ENCODE results near the gene IQCF6. TPM values are rescaled to one million over a fixed set of nuclear protein-coding genes. Genes with fewer than 3 reads are reported as not detected.

IQCF6 gene
- total and polyA plus RNA-seq, 2 experiments from 2014 or later, result not detected

- no peaks in the 10 kb centered on the region for H3K27me3 ChIP-seq
- peak overlapping the region; percentile 35 for H3K27ac ChIP-seq
- H3K4me1 ChIP-seq (ENCODE audit: low read depth), result peaks cover 29% of the 10 kb centered on the region
- no peaks in the 10 kb centered on the region for H3K36me3 ChIP-seq
- H3K9me3 ChIP-seq (ENCODE audit: low read depth), result no peaks in the 10 kb centered on the region
- TF ChIP-seq CTCF (IDR thresholded peaks at IDR 0.05; ENCODE audit: low read depth, low read length), result no peak
- peak in 1 of 2 donors; percentile 9 for DNase-seq (ENCODE audit: low read depth in 1 of 2, low spot score in 1 of 2)
- no peak overlapping the region for H3K4me3 ChIP-seq
These were observed 23.2 kb upstream of the IQCF6 start for GRCh38 chr3:51802106-51802703.

- Histone ChIP-seq H3K4me3 (no peak overlapping the region), H3K27ac (no peak overlapping the region), H3K9me3 (ENCODE audit: low read depth) (no peaks in the 10 kb centered on the region), H3K36me3 (no peaks in the 10 kb centered on the region), H3K4me1 (ENCODE audit: low read depth) (peaks cover 29% of the 10 kb centered on the region), H3K27me3 (no peaks in the 10 kb centered on the region)
- no peak for TF ChIP-seq CTCF (IDR thresholded peaks at IDR 0.05; ENCODE audit: low read depth, low read length)
- DNase-seq (ENCODE audit: low read depth in 1 of 2, low spot score in 1 of 2), result no peak
These were observed 21.7 kb upstream of the IQCF6 start for GRCh38 chr3:51800750-51801125.

- Histone ChIP-seq H3K4me1 (ENCODE audit: low read depth) (peaks cover 29% of the 10 kb centered on the region), H3K9me3 (ENCODE audit: low read depth) (no peaks in the 10 kb centered on the region), H3K36me3 (no peaks in the 10 kb centered on the region), H3K4me3 (no peak overlapping the region), H3K27me3 (no peaks in the 10 kb centered on the region), H3K27ac (no peak overlapping the region)
- DNase-seq (ENCODE audit: low read depth in 1 of 2, low spot score in 1 of 2), result peak; percentile 69 to 85
- peak; percentile 82 for TF ChIP-seq CTCF (IDR thresholded peaks at IDR 0.05; ENCODE audit: low read depth, low read length)
These were observed 21.1 kb upstream of the IQCF6 start for GRCh38 chr3:51799879-51800749.

- no peaks in the 10 kb centered on the region for H3K27me3 ChIP-seq
- DNase-seq (ENCODE audit: low read depth in 1 of 2, low spot score in 1 of 2), result peak in 1 of 2 donors; percentile 74
- no peaks in the 10 kb centered on the region for H3K36me3 ChIP-seq
- no peak for TF ChIP-seq CTCF (IDR thresholded peaks at IDR 0.05; ENCODE audit: low read depth, low read length)
- peaks cover 29% of the 10 kb centered on the region for H3K4me1 ChIP-seq (ENCODE audit: low read depth)
- no peaks in the 10 kb centered on the region for H3K9me3 ChIP-seq (ENCODE audit: low read depth)
- H3K4me3 ChIP-seq, result no peak overlapping the region
- peak overlapping the region; percentile 24 for H3K27ac ChIP-seq
These were observed 19.4 kb upstream of the IQCF6 start for GRCh38 chr3:51798411-51798963.

- Histone ChIP-seq H3K4me3 (no peak overlapping the region), H3K27ac (no peak overlapping the region), H3K4me1 (ENCODE audit: low read depth) (peaks cover 18% of the 10 kb centered on the region), H3K36me3 (no peaks in the 10 kb centered on the region), H3K27me3 (no peaks in the 10 kb centered on the region), H3K9me3 (ENCODE audit: low read depth) (no peaks in the 10 kb centered on the region)
- DNase-seq (ENCODE audit: low read depth in 1 of 2, low spot score in 1 of 2), result no peak
- TF ChIP-seq CTCF (IDR thresholded peaks at IDR 0.05; ENCODE audit: low read depth, low read length), result no peak
These were observed 17.8 kb upstream of the IQCF6 start for GRCh38 chr3:51796854-51797253.
